Esophagus squamous epithelium (tissue), 4 donors: ENCODE results near the gene HSBP1.

Experiments used
- CTCF ChIP-seq, 6 experiments: fragments of 450-650 bp in 4 of 6; fragments of 200-600 bp in 2 of 6; sonication (generic) in 2 of 6; IDR thresholded peaks; one replicate each; pipeline ENCODE4 v1.5.1; 2016 to 2019; ENCODE audit warnings: antibody characterized with exemption in 6 of 6, mild to moderate bottlenecking in 4 of 6, moderate library complexity in 4 of 6
- POLR2A ChIP-seq, 4 donors: fragments of 450-650 bp; IDR thresholded peaks; one replicate each; pipeline ENCODE4 v1.6.1; 2017; ENCODE audit warnings: antibody characterized with exemption in 4 of 4, mild to moderate bottlenecking in 4 of 4, moderate library complexity in 3 of 4

GRCh38 chr16:83831456-83831987, 23.7 kb downstream of the HSBP1 start:
- no peak for TF ChIP-seq CTCF (IDR thresholded peaks at IDR 0.05)
- TF ChIP-seq POLR2A (IDR thresholded peaks at IDR 0.05) = no peak
